NAMALWA (cell line): ENCODE results near the gene TNRC6C.

ENCODE experiments used
- DNase-seq: peaks from one replicate; pipeline ENCODE4 v3.0.0-alpha.2; 2015; ENCODE audit warnings: low spot score

Gene TNRC6C

GRCh38 chr17:77957857-77958715 is at the start of gene TNRC6C:
TSS of gene TNRC6C (plus strand) at chr17:77958703. CDS start at chr17:78004207, 45,504 bp downstream.
- peak; percentile 99 for DNase-seq

DNA sequence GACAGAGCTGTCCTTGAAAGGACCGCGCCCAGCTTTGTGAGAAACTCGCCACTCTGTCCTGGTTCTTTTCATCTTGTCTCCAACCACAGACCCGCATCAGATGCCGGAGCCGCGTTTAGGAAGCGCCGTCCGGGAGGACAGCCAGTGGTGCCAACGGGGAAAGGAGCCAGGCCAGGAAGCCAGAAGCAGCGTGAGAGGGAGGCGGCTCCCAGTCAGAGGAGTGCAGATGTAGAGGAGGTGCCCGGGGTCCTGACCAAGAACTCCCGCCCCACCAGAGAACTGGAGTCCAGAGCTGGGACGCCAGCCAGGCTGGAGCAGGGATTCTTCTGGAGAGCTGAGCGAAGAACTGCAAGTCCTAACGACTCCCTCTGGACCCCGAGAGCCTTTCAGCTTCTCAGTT is 49.3 kb upstream of the TNRC6C start:
- DNase-seq: no peak

GRCh38 chr17:77909816-77910215 is 48.7 kb upstream of the TNRC6C start:
- DNase-seq: no peak

GRCh38 chr17:77914385-77915254 is 43.9 kb upstream of the TNRC6C start:
- no peak for DNase-seq

GRCh38 chr17:77915594-77916021 is 42.9 kb upstream of the TNRC6C start:
- DNase-seq: no peak

- no peak for DNase-seq
Observed at GRCh38 chr17:77916264-77916663, 42.2 kb upstream of the TNRC6C start.

- peak; percentile 79 for DNase-seq
Observed at GRCh38 chr17:77916703-77917481, 41.6 kb upstream of the TNRC6C start.

- DNase-seq: no peak
Observed at GRCh38 chr17:77919276-77919675, 39.2 kb upstream of the TNRC6C start.

GRCh38 chr17:77923135-77923534 is 35.4 kb upstream of the TNRC6C start:
- no peak for DNase-seq

GRCh38 chr17:77923776-77924513 is 34.6 kb upstream of the TNRC6C start:
- no peak for DNase-seq

DNA sequence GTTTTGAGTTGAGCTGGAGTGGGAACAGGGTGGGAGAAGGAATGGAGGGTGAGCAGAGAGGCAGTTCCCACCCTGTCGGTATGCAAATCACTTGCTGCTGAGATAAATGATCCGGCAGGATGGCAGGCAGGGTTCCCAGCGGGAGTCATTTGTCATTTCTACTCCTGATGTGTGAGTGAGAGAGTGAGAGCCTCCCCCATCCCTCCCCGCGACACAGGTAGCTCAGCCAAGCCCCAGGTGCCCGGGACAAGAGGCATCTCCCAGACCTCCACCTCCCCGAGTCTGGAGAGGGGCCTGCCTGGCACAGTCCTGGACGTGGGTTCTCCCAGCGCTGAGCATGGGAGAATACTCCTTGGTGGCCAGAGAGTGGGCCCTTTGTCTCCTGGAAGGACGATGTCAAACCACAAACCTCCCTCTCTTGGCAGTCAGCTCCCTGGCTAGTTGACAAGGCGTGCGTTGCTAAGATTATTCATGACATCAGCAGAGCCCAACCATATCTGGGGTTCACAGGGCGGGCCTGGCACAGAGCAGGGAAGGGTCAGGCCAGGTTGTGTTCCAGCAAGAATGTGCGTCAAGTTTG is 33.7 kb upstream of the TNRC6C start:
- no peak for DNase-seq

GRCh38 chr17:77925831-77926543 is 32.5 kb upstream of the TNRC6C start:
- no peak for DNase-seq

GRCh38 chr17:77926981-77927380 is 31.5 kb upstream of the TNRC6C start:
- DNase-seq: no peak

DNA sequence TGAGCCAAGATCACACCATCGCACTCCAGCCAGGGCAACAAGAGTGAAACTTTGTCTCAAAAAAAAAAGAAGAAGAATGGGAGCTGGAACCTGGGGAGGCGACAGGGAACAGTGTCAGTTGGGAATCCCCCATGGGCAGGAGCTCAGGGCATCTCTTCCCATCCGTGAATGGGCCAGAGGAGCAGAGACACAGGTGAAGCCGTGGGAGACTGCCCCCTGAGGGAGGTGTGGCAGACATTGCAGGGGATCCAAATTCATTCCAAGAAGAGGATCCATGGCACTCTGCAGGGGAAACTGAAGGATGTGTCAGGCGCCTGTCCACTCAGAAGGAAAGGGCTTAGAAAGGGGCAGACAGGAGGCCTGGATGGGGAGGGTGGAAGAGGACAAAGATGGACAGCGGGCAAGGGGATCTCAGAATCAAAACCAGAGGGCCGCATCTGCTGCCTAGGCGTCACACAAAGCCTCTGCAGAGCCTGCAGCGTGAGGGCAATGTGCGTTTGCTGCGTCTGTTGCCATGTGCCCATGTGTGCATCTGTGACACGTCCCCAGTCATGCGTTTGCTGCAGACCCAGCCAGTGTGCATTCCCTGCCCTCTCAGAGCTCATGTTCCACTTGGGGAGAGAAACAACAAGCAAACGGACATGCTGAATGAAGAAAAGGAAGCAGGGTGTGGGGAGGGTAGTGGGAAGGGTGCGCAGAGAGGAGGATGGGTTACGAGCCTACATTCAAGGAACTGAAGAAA is 30.6 kb upstream of the TNRC6C start:
- DNase-seq: no peak

- no peak for DNase-seq
Observed at GRCh38 chr17:77928519-77929179, 29.9 kb upstream of the TNRC6C start.

DNA sequence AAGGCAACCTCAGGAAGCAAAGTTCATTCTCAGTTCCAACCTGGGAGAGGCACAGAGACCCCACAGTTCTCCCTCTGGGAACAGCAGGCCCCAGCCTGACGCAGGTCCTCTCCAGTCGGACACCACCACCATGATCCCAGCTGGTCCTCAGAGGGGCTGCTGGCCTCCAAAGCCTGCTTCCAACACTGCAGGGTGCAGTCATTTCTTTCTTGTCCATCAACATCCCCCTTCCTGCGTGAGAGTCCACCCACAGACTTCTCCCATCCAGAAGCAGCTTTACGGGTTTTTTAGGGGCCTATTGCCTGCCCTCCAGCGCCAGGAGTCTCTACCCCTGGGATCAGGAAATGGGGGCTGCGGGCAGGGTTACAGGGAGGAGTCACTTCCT is 29.3 kb upstream of the TNRC6C start:
- no peak for DNase-seq

DNA sequence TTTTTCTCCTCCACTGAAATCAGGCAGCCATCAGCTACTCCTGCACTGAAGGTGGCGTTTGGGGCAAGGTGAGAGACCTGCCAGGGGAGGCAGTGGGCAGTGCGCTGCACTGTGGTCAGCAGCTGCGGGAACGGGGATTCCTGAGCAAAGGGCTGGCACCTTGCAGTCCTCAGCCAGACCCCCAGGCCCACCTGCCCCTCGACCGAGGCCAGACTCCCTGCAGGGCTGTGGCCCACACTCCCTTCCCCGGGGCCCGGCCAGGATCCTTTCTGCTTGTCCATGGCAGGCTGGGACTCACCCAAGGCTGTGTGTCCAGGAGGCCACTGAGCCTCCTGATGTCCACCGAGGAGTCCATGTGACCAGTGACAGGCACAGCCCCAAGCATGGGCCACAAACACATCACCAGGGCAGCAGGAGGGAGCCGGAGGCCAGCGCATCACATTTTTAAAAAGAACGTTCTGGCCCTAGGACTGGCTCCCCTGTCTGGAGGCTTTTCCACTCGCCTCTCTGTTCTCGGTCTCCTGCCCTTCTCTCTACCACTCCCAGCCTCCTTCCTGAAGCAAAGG is 28.5 kb upstream of the TNRC6C start:
- no peak for DNase-seq
